Astrocyte (in vitro differentiated cells and primary cell): ENCODE results near the gene NELFA. TPM values are rescaled to one million over a fixed set of nuclear protein-coding genes. Genes with fewer than 3 reads are reported as not detected.
A peak's percentile ranks its signal among the peaks of the same experiment; 100 is the strongest.

Experiments
- DNase-seq: peaks from one replicate; pipeline ENCODE4 v3.0.0-alpha.2; 2010; ENCODE audit warnings: low read depth
- FAIRE-seq: peaks from 2 replicates; lab custom pipeline; 2011; peaks lifted over from hg19 to GRCh38; lab: Jason Lieb, UNC
- H2AFZ ChIP-seq: 2 replicates; pipeline ENCODE4 v1.6.0; 2012; ENCODE audit warnings: low read depth, low read length, inconsistent platforms
- H3K27ac ChIP-seq: 2 replicates; pipeline ENCODE4 v1.5.1; 2011; ENCODE audit warnings: low read depth, low read length, inconsistent platforms
- H3K27me3 ChIP-seq: 2 replicates; pipeline ENCODE4 v1.6.0; 2011; ENCODE audit warnings: low read length, inconsistent platforms; ENCODE audit not compliant: insufficient read depth
- H3K36me3 ChIP-seq: 2 replicates; pipeline ENCODE4 v1.5.1; 2011; ENCODE audit warnings: low read length, inconsistent platforms; ENCODE audit not compliant: insufficient read depth
- H3K4me1 ChIP-seq: 2 replicates; pipeline ENCODE4 v1.5.1; 2011; ENCODE audit warnings: low read length, inconsistent platforms; ENCODE audit not compliant: insufficient read depth
- H3K4me2 ChIP-seq: 2 replicates; pipeline ENCODE4 v1.6.0; 2012; ENCODE audit warnings: low read length, inconsistent platforms
- H3K4me3 ChIP-seq: 2 replicates; pipeline ENCODE4 v1.5.1; 2011; ENCODE audit warnings: low read depth, mild to moderate bottlenecking, low read length, inconsistent platforms; ENCODE audit not compliant: insufficient read depth
- H3K79me2 ChIP-seq: 2 replicates; pipeline ENCODE4 v1.6.0; 2012; ENCODE audit warnings: mild to moderate bottlenecking, low read length, inconsistent platforms; ENCODE audit not compliant: insufficient read depth
- H3K9ac ChIP-seq: 2 replicates; pipeline ENCODE4 v1.6.0; 2012; ENCODE audit warnings: mild to moderate bottlenecking, low read length, inconsistent platforms
- H3K9me3 ChIP-seq: 2 replicates; pipeline ENCODE4 v1.5.1; 2012; ENCODE audit warnings: low read depth, mild to moderate bottlenecking, low read length, inconsistent platforms; ENCODE audit not compliant: insufficient read depth
- H4K20me1 ChIP-seq: 2 replicates; pipeline ENCODE4 v1.6.0; 2012; ENCODE audit warnings: low read length, inconsistent platforms; ENCODE audit not compliant: insufficient read depth
- H3K27ac Mint-ChIP-seq: one replicate; pipeline ENCODE4 v1.8.0; 2021; ENCODE audit warnings: mild to moderate bottlenecking, mixed read lengths; ENCODE audit not compliant: unreplicated experiment
- H3K27me3 Mint-ChIP-seq: one replicate; pipeline ENCODE4 v1.8.0; 2021; ENCODE audit warnings: low read depth, mixed read lengths; ENCODE audit not compliant: unreplicated experiment
- H3K36me3 Mint-ChIP-seq: one replicate; pipeline ENCODE4 v1.8.0; 2021; ENCODE audit warnings: low read depth, mixed read lengths; ENCODE audit not compliant: unreplicated experiment
- H3K4me1 Mint-ChIP-seq: one replicate; pipeline ENCODE4 v1.8.0; 2021; ENCODE audit warnings: low read depth, mixed read lengths; ENCODE audit not compliant: unreplicated experiment
- H3K4me3 Mint-ChIP-seq: one replicate; pipeline ENCODE4 v1.8.0; 2021; ENCODE audit warnings: mild to moderate bottlenecking, moderate library complexity, mixed read lengths; ENCODE audit not compliant: unreplicated experiment
- H3K9me3 Mint-ChIP-seq: one replicate; pipeline ENCODE4 v1.8.0; 2021; ENCODE audit warnings: mild to moderate bottlenecking, mixed read lengths; ENCODE audit not compliant: unreplicated experiment
- EZH2 ChIP-seq: IDR thresholded peaks from 2 replicates; pipeline ENCODE4 v1.6.1; 2012; ENCODE audit warnings: mild to moderate bottlenecking, low read length, inconsistent platforms; ENCODE audit not compliant: insufficient read depth
- total RNA-seq: library from RNA; stranded (reverse); gene quantifications from 2 replicates; pipeline ENCODE4 v1.2.1, GENCODE V29; 2021
- TF ChIP-seq, protein P1 (sequence below): IDR thresholded peaks from 2 replicates; pipeline ENCODE4 v1.5.1; 2011; ENCODE audit warnings: low read depth, mild to moderate bottlenecking, inconsistent platforms, low read length, moderate library complexity; ENCODE audit not compliant: insufficient read depth

NELFA gene
- total RNA-seq, 1 donor from 2014 or later = 24.5 TPM

DNA sequence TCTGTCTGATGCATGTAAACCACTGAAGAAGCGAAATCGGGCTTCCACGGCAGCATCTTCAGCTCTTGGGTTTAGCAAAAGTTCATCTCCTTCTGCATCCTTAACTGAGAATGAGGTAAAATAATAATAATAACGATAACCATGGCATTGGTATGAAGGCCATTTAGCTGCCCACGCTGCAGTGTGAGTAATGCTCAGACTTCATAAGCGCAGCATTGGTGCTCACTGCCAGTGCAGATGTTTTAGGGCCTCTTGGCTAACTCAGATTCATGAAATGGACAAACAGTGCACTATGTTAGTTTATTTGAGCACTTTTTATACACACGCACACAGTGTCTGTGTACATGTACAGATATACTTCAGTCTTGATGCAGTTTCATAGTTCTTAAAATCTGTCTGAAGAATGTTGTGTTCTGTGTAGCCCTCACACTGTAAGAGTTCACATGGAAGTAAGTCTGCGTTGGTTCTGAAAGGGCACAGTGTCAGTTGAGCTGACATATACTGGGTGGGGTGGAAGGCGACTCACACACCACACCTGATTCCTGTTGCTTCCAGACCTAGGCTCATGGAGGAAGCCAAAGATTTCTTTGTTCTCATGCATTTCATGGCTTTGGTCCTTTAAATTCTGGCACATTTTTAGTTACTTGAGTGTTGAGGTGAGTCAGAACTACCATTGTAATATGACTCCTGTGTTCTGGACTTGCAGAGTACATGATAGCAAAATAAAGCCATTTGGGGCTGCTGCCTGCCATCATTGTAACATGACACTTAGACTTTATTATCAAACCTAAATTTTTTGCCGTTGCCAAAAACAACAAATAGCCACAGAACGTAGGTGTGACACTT is 68.9 kb downstream of the NELFA start:
- FAIRE-seq = peak; percentile 91
- Histone ChIP-seq H3K27ac (peak overlapping the region; percentile 88), H3K4me3 (peak overlapping the region; percentile 27), H3K9me3 (no peaks in the 10 kb centered on the region), H3K9ac (peak overlapping the region; percentile 72), H3K36me3 (peaks cover 28% of the 10 kb centered on the region), H3K4me2 (peak overlapping the region; percentile 80), H3K79me2 (peaks cover 49% of the 10 kb centered on the region), H2AFZ (peak overlapping the region; percentile 38), H4K20me1 (peaks cover 27% of the 10 kb centered on the region), H3K27me3 (no peaks in the 10 kb centered on the region), H3K4me1 (peaks cover 22% of the 10 kb centered on the region)
- H3K4me3 Mint-ChIP-seq = no peak overlapping the region
- DNase-seq = peak; percentile 98
- peaks cover 21% of the 10 kb centered on the region for H3K4me1 Mint-ChIP-seq
- peaks cover 3% of the 10 kb centered on the region for H3K36me3 Mint-ChIP-seq
- H3K27me3 Mint-ChIP-seq = no peaks in the 10 kb centered on the region
- H3K27ac Mint-ChIP-seq = peak overlapping the region; percentile 23
- TF ChIP-seq, protein P1, sequence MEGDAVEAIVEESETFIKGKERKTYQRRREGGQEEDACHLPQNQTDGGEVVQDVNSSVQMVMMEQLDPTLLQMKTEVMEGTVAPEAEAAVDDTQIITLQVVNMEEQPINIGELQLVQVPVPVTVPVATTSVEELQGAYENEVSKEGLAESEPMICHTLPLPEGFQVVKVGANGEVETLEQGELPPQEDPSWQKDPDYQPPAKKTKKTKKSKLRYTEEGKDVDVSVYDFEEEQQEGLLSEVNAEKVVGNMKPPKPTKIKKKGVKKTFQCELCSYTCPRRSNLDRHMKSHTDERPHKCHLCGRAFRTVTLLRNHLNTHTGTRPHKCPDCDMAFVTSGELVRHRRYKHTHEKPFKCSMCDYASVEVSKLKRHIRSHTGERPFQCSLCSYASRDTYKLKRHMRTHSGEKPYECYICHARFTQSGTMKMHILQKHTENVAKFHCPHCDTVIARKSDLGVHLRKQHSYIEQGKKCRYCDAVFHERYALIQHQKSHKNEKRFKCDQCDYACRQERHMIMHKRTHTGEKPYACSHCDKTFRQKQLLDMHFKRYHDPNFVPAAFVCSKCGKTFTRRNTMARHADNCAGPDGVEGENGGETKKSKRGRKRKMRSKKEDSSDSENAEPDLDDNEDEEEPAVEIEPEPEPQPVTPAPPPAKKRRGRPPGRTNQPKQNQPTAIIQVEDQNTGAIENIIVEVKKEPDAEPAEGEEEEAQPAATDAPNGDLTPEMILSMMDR = no peak
- TF ChIP-seq EZH2 = no peak
- no peaks in the 10 kb centered on the region for H3K9me3 Mint-ChIP-seq

GRCh38 chr4:1938027-1938426 is 70.7 kb downstream of the NELFA start:
- TF ChIP-seq, protein P1 = no peak
- TF ChIP-seq EZH2 = no peak
- no peak overlapping the region for H3K27ac ChIP-seq

DNA sequence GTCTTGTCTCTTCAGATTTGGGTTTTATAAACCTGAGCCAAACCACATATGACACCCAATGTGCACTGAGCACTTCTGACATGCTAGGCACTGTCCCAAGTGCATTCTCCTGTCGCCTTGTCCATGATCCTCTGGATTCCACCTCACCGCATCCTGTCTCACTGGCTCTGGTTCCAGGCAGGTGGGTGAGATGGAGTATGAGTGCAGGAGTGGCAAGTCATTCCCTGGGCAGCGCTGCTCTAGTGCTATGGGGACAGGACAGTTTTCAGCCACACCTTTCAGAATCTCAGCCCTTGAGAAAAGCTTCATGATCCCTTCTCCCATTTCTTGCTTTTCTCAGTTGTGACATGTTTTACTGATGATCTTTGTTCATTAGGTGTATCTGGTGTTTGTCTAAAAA is 71.2 kb downstream of the NELFA start:
- Histone ChIP-seq H3K9me3 (no peaks in the 10 kb centered on the region), H3K27ac (no peak overlapping the region), H2AFZ (no peak overlapping the region), H3K4me1 (peaks cover 22% of the 10 kb centered on the region), H3K36me3 (peaks cover 29% of the 10 kb centered on the region), H3K27me3 (no peaks in the 10 kb centered on the region), H3K79me2 (peaks cover 46% of the 10 kb centered on the region), H4K20me1 (peaks cover 21% of the 10 kb centered on the region), H3K9ac (no peak overlapping the region), H3K4me3 (no peak overlapping the region), H3K4me2 (no peak overlapping the region)
- Mint-ChIP-seq H3K4me1 (peaks cover 21% of the 10 kb centered on the region), H3K27me3 (no peaks in the 10 kb centered on the region), H3K9me3 (no peaks in the 10 kb centered on the region), H3K36me3 (peaks cover 2% of the 10 kb centered on the region), H3K4me3 (no peak overlapping the region), H3K27ac (no peak overlapping the region)
- no peak for DNase-seq
- TF ChIP-seq, protein P1 = no peak
- TF ChIP-seq EZH2 = no peak
- FAIRE-seq = no peak

More at GRCh38 chr4:1938027-1938426, 70.7 kb downstream of the NELFA start:
- H3K36me3 Mint-ChIP-seq = peaks cover 3% of the 10 kb centered on the region
- H3K9me3 ChIP-seq = no peaks in the 10 kb centered on the region
- H3K4me1 Mint-ChIP-seq = peaks cover 21% of the 10 kb centered on the region
- peaks cover 30% of the 10 kb centered on the region for H3K36me3 ChIP-seq
- no peak overlapping the region for H2AFZ ChIP-seq
- FAIRE-seq (no peak), DNase-seq (no peak)
- H3K4me2 ChIP-seq = no peak overlapping the region
- H3K27ac Mint-ChIP-seq = no peak overlapping the region
- H3K9ac ChIP-seq = no peak overlapping the region
- peaks cover 22% of the 10 kb centered on the region for H3K4me1 ChIP-seq
- no peaks in the 10 kb centered on the region for H3K27me3 ChIP-seq
- H4K20me1 ChIP-seq = peaks cover 21% of the 10 kb centered on the region
- H3K4me3 ChIP-seq = no peak overlapping the region
- H3K79me2 ChIP-seq = peaks cover 47% of the 10 kb centered on the region
- H3K4me3 Mint-ChIP-seq = no peak overlapping the region
- no peaks in the 10 kb centered on the region for H3K9me3 Mint-ChIP-seq
- no peaks in the 10 kb centered on the region for H3K27me3 Mint-ChIP-seq
